SK-N-SH treated with all-trans-retinoic acid at 6 μM for 48 hours (cell line): Measurements from ENCODE around the gene APEH.
A peak's percentile ranks its signal among the peaks of the same experiment; 100 is the strongest.

Experiments used
- ATAC-seq: fragments of 200-7000 bp; cut with Tn5 transposase; 3 replicates; pipeline ENCODE4 v1.9.1; 2020; ENCODE audit warnings: mild to moderate bottlenecking, moderate library complexity
- ARNTL ChIP-seq: fragments of 450-650 bp; formaldehyde crosslinking; IDR thresholded peaks from 2 replicates; pipeline ENCODE4 v1.5.0; 2020; ENCODE audit warnings: low read depth, mild to moderate bottlenecking, moderate library complexity, borderline replicate concordance
- CREB5 ChIP-seq: fragments of 250-450 bp; sonication (Bioruptor Pico); IDR thresholded peaks from 2 replicates; pipeline ENCODE4 v1.5.1; 2020; ENCODE audit warnings: low read depth, mild to moderate bottlenecking, moderate library complexity
- CSDC2 ChIP-seq: fragments of 250-450 bp; sonication (Bioruptor Pico); IDR thresholded peaks from 2 replicates; pipeline ENCODE4 v1.5.0; 2020; ENCODE audit warnings: mild to moderate bottlenecking, moderate library complexity
- CSRNP3 ChIP-seq: fragments of 250-450 bp; sonication (Bioruptor Pico); IDR thresholded peaks from 2 replicates; pipeline ENCODE4 v1.5.1; 2021; ENCODE audit warnings: mild to moderate bottlenecking, moderate library complexity
- ESRRG ChIP-seq: fragments of 250-450 bp; sonication (Bioruptor Pico); IDR thresholded peaks from 2 replicates; pipeline ENCODE4 v1.6.1; 2021; ENCODE audit warnings: mild to moderate bottlenecking
- GLIS3 ChIP-seq: fragments of 250-450 bp; sonication (Bioruptor Pico); IDR thresholded peaks from 2 replicates; pipeline ENCODE4 v1.5.0; 2020; ENCODE audit warnings: mild to moderate bottlenecking, moderate library complexity
- OSR1 ChIP-seq: fragments of 250-450 bp; sonication (Bioruptor Pico); IDR thresholded peaks from 2 replicates; pipeline ENCODE4 v1.8.0; 2022; ENCODE audit warnings: moderate library complexity, mild to moderate bottlenecking, inconsistent platforms
- PATZ1 ChIP-seq: fragments of 250-450 bp; sonication (Bioruptor Pico); IDR thresholded peaks from 2 replicates; pipeline ENCODE4 v1.8.0; 2020; ENCODE audit warnings: mild to moderate bottlenecking, moderate library complexity, borderline replicate concordance
- POU6F1 ChIP-seq: fragments of 250-450 bp; sonication (Bioruptor Pico); IDR thresholded peaks from 2 replicates; pipeline ENCODE4 v1.8.0; 2021; ENCODE audit warnings: low read depth, mild to moderate bottlenecking, moderate library complexity, borderline replicate concordance
- RARB ChIP-seq: fragments of 250-450 bp; sonication (Bioruptor Pico); IDR thresholded peaks from 2 replicates; pipeline ENCODE4 v1.8.0; 2021; ENCODE audit warnings: mild to moderate bottlenecking, moderate library complexity
- SNAI2 ChIP-seq: fragments of 250-450 bp; sonication (Bioruptor Pico); IDR thresholded peaks from 2 replicates; pipeline ENCODE4 v1.5.0; 2020; ENCODE audit warnings: mild to moderate bottlenecking, moderate library complexity
- TCF4 ChIP-seq: fragments of 250-450 bp; sonication (Bioruptor Pico); IDR thresholded peaks from 2 replicates; pipeline ENCODE4 v1.8.0; 2021; ENCODE audit warnings: mild to moderate bottlenecking, moderate library complexity, borderline replicate concordance
- TOX ChIP-seq: fragments of 250-450 bp; sonication (Bioruptor Pico); IDR thresholded peaks from 2 replicates; pipeline ENCODE4 v1.8.0; 2021; ENCODE audit warnings: mild to moderate bottlenecking, moderate library complexity, borderline replicate concordance
- TSHZ2 ChIP-seq: fragments of 250-450 bp; sonication (Bioruptor Pico); IDR thresholded peaks from 2 replicates; pipeline ENCODE4 v1.5.0; 2020; ENCODE audit warnings: mild to moderate bottlenecking, moderate library complexity
- ZFP3 ChIP-seq: fragments of 250-450 bp; sonication (Bioruptor Pico); IDR thresholded peaks from 2 replicates; pipeline ENCODE4 v1.5.0; 2020; ENCODE audit warnings: mild to moderate bottlenecking, moderate library complexity
- ZFP30 ChIP-seq: fragments of 450-650 bp; formaldehyde crosslinking; IDR thresholded peaks from 2 replicates; pipeline ENCODE4 v1.5.0; 2022; ENCODE audit warnings: mild to moderate bottlenecking, moderate library complexity
- ZNF565 ChIP-seq: fragments of 450-650 bp; formaldehyde crosslinking; conservative IDR thresholded peaks from 2 replicates; pipeline ENCODE4 v1.5.0; 2020; ENCODE audit warnings: low read depth, mild to moderate bottlenecking, moderate library complexity
- ZNF70 ChIP-seq: fragments of 450-650 bp; formaldehyde crosslinking; IDR thresholded peaks from 2 replicates; pipeline ENCODE4 v1.5.0; 2020; ENCODE audit warnings: mild to moderate bottlenecking, moderate library complexity
- ZNF8 ChIP-seq: fragments of 450-650 bp; formaldehyde crosslinking; IDR thresholded peaks from 2 replicates; pipeline ENCODE4 v1.5.0; 2020; ENCODE audit warnings: mild to moderate bottlenecking, moderate library complexity

Gene APEH

GRCh38 chr3:49638445-49638844 lies 35.7 kb upstream of the APEH start (continued):
- TF ChIP-seq POU6F1 (CRISPR knock-in tag) (no peak), OSR1 (CRISPR knock-in tag) (no peak), ZFP30 (CRISPR knock-in tag) (no peak)

- peak; percentile 28; the same call in 1 of the 3 replicates for ATAC-seq
- no peak for TF ChIP-seq RARB (CRISPR knock-in tag)
- no peak for TF ChIP-seq POU6F1 (CRISPR knock-in tag)
- TF ChIP-seq PATZ1 (CRISPR knock-in tag): no peak
- TF ChIP-seq TSHZ2 (CRISPR knock-in tag): no peak
- TF ChIP-seq TOX (CRISPR knock-in tag): no peak
- no peak for TF ChIP-seq ZNF70
- no peak for TF ChIP-seq CSRNP3
Observed at GRCh38 chr3:49639551-49639950, 34.6 kb upstream of the APEH start.

- ATAC-seq: no peak
- TF ChIP-seq SNAI2 (CRISPR knock-in tag) (no peak), RARB (CRISPR knock-in tag) (no peak), TCF4 (CRISPR knock-in tag) (no peak), ZFP30 (CRISPR knock-in tag) (no peak), ZNF70 (no peak), ARNTL (CRISPR knock-in tag) (no peak), CREB5 (CRISPR knock-in tag) (no peak), ESRRG (no peak), ZFP3 (CRISPR knock-in tag) (no peak), ZNF565 (CRISPR knock-in tag) (no peak), GLIS3 (no peak), TSHZ2 (CRISPR knock-in tag) (no peak), TOX (CRISPR knock-in tag) (no peak), PATZ1 (CRISPR knock-in tag) (no peak), CSDC2 (CRISPR knock-in tag) (no peak), ZNF8 (no peak)
Observed at GRCh38 chr3:49641292-49641691, 32.9 kb upstream of the APEH start.
